ENCODE data around the gene DPP10.
"Not testable (repeated sequence)": the region's sequence is repeated elsewhere in the genome, so short reads cannot be mapped to it uniquely, and the experiment has no call there.

Gene DPP10

GRCh38 chr2:115022013-115022412, 579.6 kb downstream of the DPP10 start:
- DNase-seq, result not testable (repeated sequence)

- no peak for DNase-seq
These were observed 592.4 kb downstream of the DPP10 start for GRCh38 chr2:115034801-115035200.

DNA sequence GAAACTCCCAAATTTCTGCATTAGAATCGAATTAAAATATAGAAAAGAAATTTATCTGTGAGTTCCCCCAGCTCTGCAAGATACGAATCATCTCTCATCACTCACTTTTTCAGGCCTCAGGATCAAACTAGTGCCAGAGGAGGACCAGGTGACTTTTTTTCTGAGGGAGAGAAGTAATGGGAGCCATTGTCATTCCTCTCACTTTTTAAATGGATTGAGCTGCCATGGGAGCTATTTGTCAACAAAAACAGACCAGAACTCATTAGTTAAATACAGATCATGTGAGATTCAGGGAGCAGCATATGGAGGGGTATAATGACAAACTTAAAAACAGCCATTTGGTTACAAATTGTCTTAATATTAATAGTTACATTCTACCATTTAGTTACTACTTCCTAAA, 594.4 kb downstream of the DPP10 start:
- no peak for DNase-seq

DNA sequence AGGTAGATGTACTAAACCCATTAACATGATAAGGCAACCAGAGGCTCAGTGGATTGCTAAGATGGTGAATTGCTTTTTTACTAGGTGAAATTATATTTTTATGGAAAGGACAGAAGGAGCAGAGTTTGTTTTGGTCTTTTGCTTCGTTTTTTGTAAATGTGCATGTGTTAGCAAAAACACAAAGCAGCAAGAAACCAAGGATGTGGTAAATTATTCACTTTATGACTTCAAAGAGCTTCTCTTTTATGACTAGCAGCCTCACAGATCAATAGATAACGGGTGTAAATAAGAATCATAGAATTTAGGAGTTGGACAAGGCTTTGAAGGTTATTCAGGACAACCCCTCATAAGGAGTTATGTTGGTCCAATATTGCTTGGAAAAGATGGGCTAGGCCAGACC, 615.0 kb downstream of the DPP10 start:
- DNase-seq, result no peak

- DNase-seq, result no peak
These were observed 627.6 kb downstream of the DPP10 start for GRCh38 chr2:115070002-115070401.

GRCh38 chr2:115071534-115071933, 629.1 kb downstream of the DPP10 start:
- no peak for DNase-seq

DNA sequence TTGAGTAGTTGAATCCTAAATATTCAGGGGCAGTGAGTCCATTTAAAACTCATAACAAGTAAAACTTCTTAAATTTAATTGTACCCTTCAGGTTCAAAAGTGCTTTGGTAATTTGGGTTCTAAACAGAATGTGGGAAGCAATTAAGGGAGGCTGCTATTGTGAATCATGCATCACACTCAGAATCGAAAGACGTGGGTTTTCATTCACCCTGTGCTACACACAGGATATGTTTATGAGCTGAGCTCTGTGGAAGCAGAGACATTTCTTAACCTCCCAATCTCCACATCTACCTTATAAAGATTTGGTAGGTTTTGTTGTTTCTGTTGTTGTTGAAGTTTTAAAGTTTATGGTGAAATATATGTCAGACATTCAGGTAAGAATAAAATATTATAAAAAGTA, 633.4 kb downstream of the DPP10 start:
- no peak for DNase-seq

GRCh38 chr2:115077626-115078025, 635.2 kb downstream of the DPP10 start:
- DNase-seq, result no peak

DNA sequence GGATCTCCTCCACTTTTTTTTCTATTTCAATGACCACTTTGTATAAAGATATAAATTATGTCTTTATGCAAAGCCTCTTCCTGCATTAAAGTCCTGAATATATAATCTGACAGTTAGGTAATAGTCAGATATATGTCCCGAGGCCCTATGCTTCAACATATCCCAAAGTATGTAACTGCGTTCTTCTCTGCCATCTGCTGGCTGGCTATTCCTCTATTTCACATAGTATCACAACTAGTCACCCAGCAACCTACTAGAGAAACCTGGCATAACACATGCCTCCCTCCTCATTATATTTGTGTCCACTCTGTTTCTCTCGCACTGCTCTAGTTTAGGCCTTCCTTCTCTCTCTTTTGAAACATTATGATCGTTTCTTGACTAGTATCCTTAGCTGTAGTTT, 640.8 kb downstream of the DPP10 start:
- DNase-seq, result no peak

- no peak for DNase-seq
These were observed 641.3 kb downstream of the DPP10 start for GRCh38 chr2:115083711-115084110.

- no peak for DNase-seq
These were observed 642.0 kb downstream of the DPP10 start for GRCh38 chr2:115084446-115084845.

- DNase-seq, result not testable (repeated sequence)
These were observed 643.7 kb downstream of the DPP10 start for GRCh38 chr2:115086051-115086620.

DNA sequence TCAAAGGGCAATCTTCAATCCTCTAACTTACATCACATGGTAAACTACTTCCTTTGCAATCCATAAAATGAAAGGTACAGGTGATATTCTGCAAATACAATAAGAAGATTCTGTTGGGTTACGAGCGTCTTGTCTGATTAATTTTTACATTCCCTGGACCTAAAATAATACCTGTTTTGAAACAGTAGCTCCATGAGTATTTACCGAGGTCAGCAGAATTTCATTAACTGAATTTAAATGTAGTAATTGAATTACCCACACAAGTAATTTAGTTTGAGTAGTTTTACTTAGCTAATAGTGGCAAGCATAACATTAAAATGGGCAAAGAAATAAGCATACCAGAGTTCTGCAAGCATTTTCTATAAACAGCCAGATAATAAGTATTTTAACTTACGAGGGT, 652.0 kb downstream of the DPP10 start:
- DNase-seq, result no peak

- DNase-seq, result no peak
These were observed 663.5 kb downstream of the DPP10 start for GRCh38 chr2:115105966-115106365.

DNA sequence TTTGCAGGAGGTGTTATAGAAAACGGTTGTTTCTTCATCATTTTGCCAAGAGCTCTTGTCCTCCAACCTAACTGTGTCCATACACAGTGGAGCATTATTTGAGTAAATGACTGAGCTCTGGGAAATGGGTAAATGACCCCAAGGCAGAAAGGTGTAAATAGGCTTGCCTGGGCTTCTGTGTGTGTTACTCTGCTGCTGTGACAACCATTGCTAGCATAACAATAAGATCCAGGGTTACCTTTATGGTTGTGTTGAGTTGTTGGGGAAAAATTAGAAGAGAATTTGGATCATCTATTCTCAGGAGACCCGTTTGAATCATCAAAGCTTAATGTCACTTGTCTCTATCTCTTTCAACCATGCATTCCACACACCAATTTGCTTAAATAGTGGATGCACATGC, 672.7 kb downstream of the DPP10 start:
- no peak for DNase-seq

DNA sequence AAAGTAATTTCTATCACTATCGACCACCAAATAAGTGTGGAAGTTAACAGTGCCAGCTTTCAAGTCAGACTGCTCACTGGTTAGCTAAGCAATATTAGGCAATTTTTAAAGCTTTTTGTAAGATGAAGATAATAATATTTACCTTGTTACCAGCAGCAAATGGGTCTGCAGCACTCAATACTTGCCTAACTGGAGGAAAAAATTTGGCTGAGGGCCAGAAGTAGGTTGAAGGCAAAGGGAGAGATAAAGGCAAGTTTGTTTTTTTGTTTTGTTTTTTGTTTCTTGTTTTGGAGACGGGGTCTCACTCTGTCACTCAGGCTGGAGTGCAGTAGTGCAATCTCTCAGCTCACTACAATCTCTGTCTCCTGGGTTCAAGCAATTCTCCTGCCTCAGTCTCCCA, 675.9 kb downstream of the DPP10 start:
- DNase-seq, result no peak

GRCh38 chr2:115119086-115119485, 676.6 kb downstream of the DPP10 start:
- DNase-seq, result no peak

- no peak for DNase-seq
These were observed 680.3 kb downstream of the DPP10 start for GRCh38 chr2:115122701-115123100.

DNA sequence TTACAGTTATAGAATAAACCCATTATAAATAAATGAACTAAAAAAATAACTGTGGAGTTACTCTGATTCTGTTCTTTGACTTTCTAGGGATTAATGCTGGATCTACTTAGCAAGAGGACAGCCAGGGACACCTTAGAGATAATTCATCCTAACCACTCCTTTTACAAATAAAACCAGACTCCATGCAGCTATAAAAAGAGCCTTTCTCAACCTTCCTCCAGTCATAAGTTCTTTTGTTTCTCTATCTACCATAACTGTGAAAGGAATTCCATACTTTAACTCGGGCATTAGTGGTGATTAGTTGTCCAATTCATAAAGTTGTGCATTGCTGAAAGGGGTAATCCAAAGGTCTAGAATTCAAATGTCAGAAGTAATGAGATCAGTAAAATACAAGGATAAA, 682.4 kb downstream of the DPP10 start:
- DNase-seq, result no peak

GRCh38 chr2:115129536-115129935, 687.1 kb downstream of the DPP10 start:
- no peak for DNase-seq

- no peak for DNase-seq
These were observed 718.2 kb downstream of the DPP10 start for GRCh38 chr2:115160531-115161080.

GRCh38 chr2:115161081-115161770, 718.8 kb downstream of the DPP10 start:
- DNase-seq, result no peak

DNA sequence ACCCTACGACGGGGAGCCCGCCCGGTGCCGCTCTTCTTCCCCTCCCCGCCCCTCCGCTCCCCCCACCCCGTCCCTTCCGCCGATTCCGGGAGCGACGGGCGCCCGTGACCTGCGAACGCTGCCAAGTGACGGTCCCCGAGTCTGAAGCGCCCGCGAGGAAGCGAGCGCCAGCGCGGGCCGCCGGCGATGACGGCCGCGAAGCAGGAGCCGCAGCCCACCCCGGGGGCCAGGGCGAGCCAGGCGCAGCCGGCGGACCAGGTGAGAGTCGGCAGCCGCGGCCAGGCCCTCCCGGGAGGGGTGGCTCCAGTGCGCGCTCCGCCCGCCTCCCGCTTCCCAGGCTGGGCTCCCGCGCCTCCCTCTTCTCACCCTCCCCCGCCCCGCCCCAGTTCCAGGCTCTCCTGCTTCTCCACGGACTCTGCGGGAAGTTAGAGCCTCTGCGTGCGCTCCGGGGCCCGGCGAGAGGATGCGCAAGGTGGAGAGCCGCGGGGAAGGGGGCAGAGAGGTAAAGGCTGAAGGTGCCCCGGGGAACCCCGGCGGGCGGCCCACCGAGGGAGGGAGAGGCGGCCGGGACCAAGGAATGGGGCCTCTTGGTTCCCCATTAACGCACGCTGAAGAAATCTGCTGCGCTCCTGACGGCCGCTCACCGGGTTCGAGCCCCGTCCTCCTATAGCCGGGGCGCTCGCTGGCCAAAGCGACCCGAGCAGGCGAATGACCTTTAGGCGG, 719.5 kb downstream of the DPP10 start:
- DNase-seq, result no peak
